ENCODE data around the gene KCNT2.

Gene KCNT2

DNA sequence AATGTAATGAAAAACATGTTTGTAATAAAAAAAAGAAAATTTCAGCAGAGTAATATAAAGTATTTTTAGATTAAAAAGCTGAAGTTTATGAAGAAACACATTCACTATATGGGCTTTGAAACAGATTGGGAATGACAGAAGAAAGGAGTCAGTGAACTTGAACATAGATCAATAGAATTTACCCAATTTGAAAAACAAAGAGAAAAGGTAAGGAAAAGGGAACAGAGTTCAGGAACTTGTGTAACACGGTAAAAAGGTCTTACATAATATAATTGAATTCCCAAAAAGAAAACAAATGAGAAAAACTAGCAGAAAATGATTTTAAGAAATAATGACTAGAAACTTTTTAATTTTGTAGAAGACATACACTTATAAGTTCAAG is 206.8 kb downstream of the KCNT2 start:
- no peak for DNase-seq (ENCODE audit: low read depth in 2 of 2, low spot score in 1 of 2)

DNA sequence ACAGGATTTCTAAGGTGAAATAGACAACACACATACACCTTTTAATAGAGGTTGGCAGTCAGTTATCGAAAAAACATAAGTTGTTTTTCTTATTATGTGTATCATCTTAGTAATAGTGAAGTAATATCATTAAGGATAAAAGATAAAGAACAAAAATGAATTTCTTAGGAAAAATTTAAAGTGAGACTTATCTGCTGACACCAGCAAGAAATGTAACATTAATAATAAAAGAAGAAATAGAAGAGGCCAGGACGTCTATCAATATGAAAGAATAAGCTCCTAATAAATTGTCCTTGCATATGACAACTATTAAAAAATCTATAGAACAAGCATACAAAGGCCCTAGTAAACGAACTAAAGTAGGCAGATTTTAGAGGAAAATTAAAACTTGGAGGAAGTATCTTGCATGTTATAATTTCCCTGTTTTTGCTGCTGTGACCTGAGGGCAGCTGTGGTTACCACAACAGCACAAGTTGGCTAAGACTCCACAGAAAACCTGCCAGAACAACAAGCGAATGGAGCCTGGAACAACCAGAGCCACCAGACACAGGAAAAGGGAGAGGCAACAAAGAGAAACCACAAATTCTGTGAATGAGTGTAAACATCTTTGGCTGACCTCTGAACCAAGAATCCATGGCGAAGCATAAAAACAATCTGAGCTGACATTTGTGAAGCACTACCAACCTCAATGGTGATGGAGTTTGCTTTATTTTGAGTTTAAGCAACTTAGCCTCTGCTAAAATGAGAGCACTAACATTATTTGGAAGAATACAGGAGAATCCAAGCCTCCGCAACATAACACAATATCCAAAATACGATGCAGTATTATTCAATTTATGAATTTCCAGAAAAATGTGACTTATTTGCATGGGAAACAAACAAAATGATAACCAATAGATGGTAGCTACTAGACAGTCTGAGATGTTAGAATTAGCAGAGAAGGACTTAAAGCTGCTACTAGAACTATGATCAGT is 207.5 kb downstream of the KCNT2 start:
- no peak for DNase-seq (ENCODE audit: low read depth in 2 of 2, low spot score in 1 of 2)

GRCh38 chr1:196399713-196400112 is 208.5 kb downstream of the KCNT2 start:
- DNase-seq (ENCODE audit: low read depth in 2 of 2, low spot score in 1 of 2): no peak

DNA sequence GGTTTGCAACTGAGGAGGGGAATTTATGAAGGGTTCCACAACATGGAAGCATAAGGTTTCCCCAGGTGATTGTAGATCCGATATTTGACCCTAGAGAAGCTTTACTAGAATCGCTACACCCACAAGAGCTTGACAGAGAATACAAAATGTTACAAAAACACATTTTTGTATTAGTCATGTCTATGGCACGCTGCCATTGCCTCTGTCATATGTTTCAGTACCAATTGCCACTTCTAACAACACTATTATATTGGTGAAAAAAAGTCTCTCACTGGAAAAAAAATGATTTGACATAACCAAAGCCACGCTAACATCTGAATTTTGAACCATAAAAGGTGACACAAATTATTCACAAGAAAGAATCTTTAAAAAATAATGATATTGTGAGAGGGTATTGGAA is 214.5 kb downstream of the KCNT2 start:
- no peak for DNase-seq (ENCODE audit: low read depth in 2 of 2, low spot score in 1 of 2)

DNA sequence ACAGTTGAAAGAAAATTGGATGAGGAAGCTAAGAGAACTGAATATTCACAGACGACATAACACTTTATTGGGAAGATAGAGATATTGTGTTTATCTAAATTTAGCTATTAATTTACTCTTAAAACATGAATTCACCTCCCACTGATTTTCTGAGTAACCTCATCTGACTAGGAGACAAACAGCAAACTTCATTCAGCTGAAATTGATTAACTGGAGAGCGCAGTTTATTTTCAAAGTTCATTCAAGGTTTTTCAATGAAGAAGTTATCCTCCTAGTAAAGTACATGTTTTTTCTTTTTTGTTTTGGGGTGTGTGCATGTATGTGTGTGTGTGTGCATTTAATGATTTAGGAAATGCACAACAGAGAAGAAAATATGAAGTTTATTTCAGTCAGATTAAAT is 215.0 kb downstream of the KCNT2 start:
- DNase-seq (ENCODE audit: low read depth in 2 of 2, low spot score in 1 of 2): no peak

DNA sequence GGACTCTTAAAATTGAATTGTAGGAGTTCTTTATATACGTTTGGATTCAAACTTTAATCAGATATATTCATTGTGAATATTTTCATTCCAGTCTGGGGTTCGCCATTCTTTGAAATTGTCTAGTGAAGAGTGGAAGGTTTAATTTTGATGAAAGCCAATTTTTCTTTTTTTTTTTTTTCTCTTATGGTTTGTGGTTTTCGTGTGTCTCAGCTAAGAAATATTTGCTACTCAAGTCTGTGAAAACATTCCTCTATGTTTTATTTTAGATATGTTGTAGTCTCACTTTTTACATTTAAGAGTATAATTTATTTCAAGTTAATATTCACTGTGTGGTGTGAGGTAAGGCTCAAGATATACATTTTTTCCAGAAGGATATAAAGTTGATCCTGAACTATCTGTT is 220.5 kb downstream of the KCNT2 start:
- DNase-seq (ENCODE audit: low read depth in 2 of 2, low spot score in 1 of 2): no peak

DNA sequence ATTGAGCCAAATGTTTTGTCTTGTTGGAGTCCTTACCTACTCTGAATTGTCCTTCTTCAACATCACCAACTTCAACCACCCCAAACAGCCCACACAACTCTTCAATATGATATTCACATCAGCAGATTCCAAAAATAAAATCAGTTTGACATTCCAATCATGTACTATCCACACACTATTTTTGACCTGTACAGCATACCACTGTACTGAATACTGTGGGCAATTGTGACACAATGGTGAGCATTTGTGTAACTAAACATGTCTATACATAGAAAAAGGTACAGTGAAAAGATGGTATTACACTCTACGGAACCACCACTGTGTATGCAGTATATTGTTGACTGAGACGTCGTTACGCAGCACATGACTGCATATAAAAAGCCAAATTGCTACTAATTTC is 223.1 kb downstream of the KCNT2 start:
- no peak for DNase-seq (ENCODE audit: low read depth in 2 of 2, low spot score in 1 of 2)

DNA sequence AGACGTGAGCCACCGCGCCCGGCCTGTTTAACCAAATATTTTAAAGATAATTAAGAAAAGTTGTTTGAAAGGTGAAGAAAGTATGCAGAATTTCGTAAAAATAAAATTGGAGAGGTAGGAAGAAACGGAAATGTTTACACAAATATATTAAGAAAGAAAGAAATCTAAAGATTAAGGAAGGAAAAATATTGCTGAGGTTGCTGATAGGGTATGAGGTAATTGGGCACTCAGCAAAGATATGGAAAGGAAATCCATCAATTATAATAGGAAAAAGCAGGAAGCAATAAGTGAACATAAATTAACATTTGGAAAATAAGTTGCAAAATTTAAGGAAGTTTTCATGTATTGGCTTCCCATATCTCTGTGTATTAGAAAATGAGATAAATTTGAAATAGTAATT is 225.9 kb downstream of the KCNT2 start:
- no peak for DNase-seq (ENCODE audit: low read depth in 2 of 2, low spot score in 1 of 2)

DNA sequence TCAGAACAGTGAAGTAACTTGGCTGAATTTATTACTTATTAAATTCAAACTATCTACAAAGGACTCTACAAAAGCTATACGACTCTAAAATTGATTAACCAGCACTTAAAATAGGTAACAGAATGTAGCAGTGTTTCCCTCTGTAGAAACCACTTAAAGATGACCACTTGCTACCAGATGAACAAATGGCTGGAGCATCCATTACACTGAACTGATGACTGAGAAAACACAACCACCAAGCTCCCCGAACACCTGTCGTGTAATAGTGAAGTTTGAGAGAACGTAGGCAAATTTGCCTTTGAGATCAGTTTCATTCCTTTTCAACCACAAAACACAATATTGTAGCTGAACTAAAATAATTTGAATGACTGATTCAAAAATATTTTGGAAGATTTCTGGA is 226.7 kb downstream of the KCNT2 start:
- no peak for DNase-seq (ENCODE audit: low read depth in 2 of 2, low spot score in 1 of 2)

- no peak for DNase-seq (ENCODE audit: low read depth in 2 of 2, low spot score in 1 of 2)
These were observed 227.9 kb downstream of the KCNT2 start for GRCh38 chr1:196380316-196380715.

- DNase-seq (ENCODE audit: low read depth in 2 of 2, low spot score in 1 of 2): no peak
These were observed 230.4 kb downstream of the KCNT2 start for GRCh38 chr1:196377811-196378210.

DNA sequence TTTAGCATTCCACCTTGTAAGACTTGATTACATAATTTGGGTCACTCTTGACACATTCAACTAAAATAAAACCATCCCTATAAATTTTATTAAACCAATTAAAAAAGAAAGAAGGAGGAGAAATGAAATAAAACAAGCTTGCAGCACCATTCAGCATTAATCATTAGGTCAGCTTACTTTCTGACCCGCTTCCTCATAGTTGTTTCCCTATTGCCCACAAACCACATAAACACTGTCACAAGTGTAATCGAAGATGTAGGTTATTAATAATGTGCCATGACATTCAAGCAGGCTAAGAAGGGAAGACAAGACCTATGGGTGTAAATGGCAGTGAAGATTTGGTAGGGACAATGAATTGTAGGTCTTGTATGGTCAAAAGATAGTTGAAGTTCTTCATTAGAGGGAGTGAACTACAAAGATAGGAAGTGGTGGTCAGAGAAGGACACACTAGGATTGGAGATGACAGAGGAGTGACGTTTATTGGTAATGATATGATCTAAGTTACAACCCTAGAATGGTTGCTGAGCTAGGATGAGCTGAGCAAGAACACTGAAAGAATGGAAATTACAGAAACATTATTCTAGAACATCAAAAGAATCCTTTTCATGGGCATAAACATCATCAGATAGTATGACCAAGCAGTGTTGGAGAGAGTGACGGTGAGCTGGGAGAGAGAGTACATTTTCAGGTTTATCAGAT is 231.5 kb downstream of the KCNT2 start:
- no peak for DNase-seq (ENCODE audit: low read depth in 2 of 2, low spot score in 1 of 2)

GRCh38 chr1:196373798-196374197 is 234.4 kb downstream of the KCNT2 start:
- DNase-seq (ENCODE audit: low read depth in 2 of 2, low spot score in 1 of 2): no peak

DNA sequence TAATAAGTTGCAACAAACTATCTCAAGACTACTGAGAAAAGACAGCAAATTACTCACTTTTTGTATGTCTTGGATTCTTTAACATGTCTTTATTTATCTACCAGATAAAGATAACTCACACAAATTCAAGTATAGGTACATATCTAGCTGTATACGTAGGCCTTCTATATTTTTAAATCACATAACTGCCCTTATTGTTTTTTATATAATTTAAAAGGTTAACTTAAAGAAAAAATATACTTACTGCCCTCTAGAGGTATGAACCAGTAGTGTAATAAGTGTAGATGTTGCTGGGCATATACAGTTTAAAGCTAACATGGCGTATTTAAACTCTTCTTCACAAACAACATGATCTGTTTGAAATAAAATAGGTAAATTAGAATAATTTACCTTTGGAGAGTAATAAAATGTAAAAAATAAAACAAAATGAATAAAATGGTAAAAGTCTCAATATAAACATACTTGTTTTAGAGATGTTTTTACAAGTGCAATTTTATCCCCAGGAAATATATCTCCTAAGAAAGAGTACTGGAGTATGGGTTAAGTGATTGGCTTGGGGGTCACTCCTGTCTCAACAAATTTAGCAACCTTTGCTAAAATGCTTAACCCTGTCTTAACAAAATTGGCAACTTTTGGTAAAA is 235.2 kb downstream of the KCNT2 start:
- no peak for DNase-seq (ENCODE audit: low read depth in 2 of 2, low spot score in 1 of 2)

- DNase-seq (ENCODE audit: low read depth in 2 of 2, low spot score in 1 of 2): no peak
These were observed 240.4 kb downstream of the KCNT2 start for GRCh38 chr1:196367838-196368237.

- DNase-seq (ENCODE audit: low read depth in 2 of 2, low spot score in 1 of 2): no peak
These were observed 241.3 kb downstream of the KCNT2 start for GRCh38 chr1:196366817-196367495.

DNA sequence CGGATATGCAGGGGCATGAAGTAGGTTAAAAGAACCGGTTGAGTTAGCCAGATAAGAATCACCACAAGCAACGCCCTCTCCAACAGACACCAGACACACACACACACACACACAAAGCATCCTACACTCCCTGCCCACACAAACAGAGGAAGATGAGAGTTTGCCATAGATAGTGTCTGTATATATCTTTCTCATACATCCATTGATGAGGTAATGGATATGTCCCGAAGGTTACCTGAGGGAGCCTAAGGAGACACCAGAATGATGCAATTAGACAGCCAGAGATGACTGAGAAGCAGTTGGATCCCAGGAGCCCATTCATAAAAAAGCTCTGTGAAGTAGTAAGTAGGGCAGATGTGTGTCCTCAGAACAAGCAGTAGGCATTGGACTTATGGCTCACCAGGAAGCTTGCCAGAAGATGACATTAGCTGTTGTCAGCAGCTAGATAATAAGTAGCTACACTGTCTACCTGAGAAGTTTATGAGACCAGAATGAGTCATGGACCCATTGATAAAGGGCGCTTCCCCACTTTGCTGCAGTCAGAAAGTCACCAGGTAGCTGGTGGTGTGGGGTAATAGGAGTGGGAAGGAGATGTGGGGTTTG is 247.0 kb downstream of the KCNT2 start:
- no peak for DNase-seq (ENCODE audit: low read depth in 2 of 2, low spot score in 1 of 2)

GRCh38 chr1:196357913-196358312 is 250.3 kb downstream of the KCNT2 start:
- DNase-seq (ENCODE audit: low read depth in 2 of 2, low spot score in 1 of 2): no peak

DNA sequence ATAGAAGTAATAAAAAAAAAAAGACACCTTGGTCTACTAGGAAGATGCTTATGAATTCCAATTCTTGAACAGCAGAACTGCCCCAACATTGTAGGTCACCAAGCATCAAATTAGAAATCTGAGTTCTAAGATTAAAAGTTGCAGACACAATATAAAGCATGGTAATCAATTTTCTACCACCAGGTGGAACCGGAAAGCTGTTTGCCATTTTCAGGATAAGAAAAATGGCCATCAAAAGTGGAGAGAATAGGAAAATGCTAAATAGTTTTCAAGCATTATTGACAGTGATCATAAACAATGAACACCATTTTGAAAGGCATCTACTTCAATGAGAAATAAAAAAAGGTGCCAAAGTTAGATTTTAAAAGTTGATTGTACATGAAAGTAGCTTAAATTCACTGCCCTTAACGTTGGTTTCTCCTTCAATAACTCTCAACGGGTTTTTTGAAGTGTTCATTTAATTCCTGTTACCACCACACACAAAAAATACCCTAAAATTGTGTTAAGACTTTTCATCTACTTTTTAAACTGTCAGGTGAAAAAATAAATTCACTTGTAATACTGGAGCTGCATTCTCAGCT is 252.9 kb downstream of the KCNT2 start:
- no peak for DNase-seq (ENCODE audit: low read depth in 2 of 2, low spot score in 1 of 2)

DNA sequence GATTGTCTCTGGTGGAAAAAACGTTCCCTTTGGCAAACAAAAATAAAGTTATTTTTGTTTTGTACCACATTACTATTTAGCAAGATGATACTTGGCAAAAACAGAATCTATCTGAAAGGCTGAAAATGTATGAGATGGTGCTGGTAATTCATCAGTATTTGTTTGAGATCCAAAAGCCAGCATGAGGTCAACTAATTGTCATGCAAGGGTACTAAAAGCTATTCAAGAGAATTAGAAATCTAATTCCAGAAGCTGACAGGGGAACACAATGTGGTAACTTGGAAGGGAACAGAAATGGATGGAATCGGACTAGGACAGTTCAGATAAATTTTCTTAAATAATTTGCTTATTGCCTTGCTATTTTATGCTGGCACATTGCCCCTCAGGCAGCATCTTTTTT is 263.8 kb downstream of the KCNT2 start:
- DNase-seq (ENCODE audit: low read depth in 2 of 2, low spot score in 1 of 2): no peak

DNA sequence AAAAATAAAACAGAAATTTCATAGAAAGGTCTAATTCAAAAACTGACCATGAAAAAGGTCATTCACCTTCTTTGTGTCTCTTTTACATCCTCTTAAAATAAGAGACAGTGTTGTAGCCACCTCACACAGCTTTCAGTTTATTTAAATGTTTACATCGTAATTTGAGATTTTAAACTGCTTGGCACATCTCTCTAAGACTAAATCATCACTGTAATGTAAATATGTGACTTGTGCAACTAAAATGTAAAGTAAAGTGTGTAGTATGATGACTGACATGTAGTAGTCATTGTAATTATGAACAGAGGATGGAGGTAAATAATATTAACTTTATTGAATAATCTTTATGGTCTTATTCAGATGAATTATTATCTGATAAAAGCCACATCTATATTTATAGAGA is 283.9 kb downstream of the KCNT2 start:
- no peak for DNase-seq (ENCODE audit: low read depth in 2 of 2, low spot score in 1 of 2)
